H1 (cell line): ENCODE results near the gene FBLN5. TPM values are rescaled to one million over a fixed set of nuclear protein-coding genes. Genes with fewer than 3 reads are reported as not detected.

Source experiments
- SIX5 ChIP-seq: IDR thresholded peaks from 2 replicates; pipeline ENCODE4 v1.6.1; 2011; ENCODE audit warnings: mild to moderate bottlenecking, low read depth, low read length
- polyA plus RNA-seq, 7 experiments: library from polyadenylated mRNA; depleted of rRNA in 3 of 7; stranded (reverse) in 5 of 7; unstranded in 2 of 7; fragments of >200 nt in 5 of 7; fragments of 200-250 nt in 2 of 7; gene quantifications; 1 replicate in 5 of 7; 2 replicates in 1 of 7; 4 replicates in 1 of 7; pipeline versions ENCODE4 v1.2.1 to v1.2.3, GENCODE V29; 2011 to 2013; ENCODE audit warnings: missing spikeins in 2 of 7, mixed read lengths in 2 of 7
- total RNA-seq: library from RNA; stranded (reverse); fragmentation: NEBNext Ultra II Directional; extraction: Animal tissue kit (Norgen Biotek cat#: 25700); gene quantifications from 2 replicates; pipeline ENCODE4 v1.2.1, GENCODE V29; 2021

The FBLN5 gene
- total and polyA plus RNA-seq, 2 of the 8 experiments (the other 6 are each of a cell fraction or from before 2014, with no cell fraction given): 0.88 to 3.5 TPM

DNA sequence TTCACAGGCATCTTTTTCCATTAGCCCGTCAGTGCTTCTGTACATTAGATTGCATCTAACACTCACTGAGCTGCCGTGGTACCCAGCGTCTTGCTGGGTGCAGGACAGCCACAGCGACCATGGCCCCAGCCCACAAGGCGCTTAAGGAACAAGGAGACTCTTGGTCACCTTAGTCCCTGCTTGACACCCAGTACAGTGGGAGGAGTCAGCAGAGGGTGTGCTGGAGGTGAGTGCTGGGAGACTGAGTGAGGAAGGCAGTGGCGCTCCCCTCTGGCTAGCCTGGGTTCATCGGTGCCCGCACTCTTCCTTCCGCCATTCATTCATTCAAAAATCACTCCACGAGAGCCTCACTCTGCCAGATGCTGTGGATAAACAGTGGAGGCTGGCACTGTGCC is 21.8 kb downstream of the FBLN5 start (continued):
- no peak for TF ChIP-seq SIX5
